Putamen (tissue), 1 donor: ENCODE results near the gene NAIP.
"Not testable (repeated sequence)": the region's sequence is repeated elsewhere in the genome, so short reads cannot be mapped to it uniquely, and the experiment has no call there.

Experiments used
- DNase-seq: peaks from one replicate; pipeline ENCODE4 v3.0.0-alpha.2; 2016; ENCODE audit warnings: low spot score

Gene NAIP

GRCh38 chr5:70925211-70925562, 100.0 kb downstream of the NAIP start:
- DNase-seq = not testable (repeated sequence)
